ENCODE results near the gene GPR89A.
"Not testable (repeated sequence)": the region's sequence is repeated elsewhere in the genome, so short reads cannot be mapped to it uniquely, and the experiment has no call there.

GPR89A gene

DNA sequence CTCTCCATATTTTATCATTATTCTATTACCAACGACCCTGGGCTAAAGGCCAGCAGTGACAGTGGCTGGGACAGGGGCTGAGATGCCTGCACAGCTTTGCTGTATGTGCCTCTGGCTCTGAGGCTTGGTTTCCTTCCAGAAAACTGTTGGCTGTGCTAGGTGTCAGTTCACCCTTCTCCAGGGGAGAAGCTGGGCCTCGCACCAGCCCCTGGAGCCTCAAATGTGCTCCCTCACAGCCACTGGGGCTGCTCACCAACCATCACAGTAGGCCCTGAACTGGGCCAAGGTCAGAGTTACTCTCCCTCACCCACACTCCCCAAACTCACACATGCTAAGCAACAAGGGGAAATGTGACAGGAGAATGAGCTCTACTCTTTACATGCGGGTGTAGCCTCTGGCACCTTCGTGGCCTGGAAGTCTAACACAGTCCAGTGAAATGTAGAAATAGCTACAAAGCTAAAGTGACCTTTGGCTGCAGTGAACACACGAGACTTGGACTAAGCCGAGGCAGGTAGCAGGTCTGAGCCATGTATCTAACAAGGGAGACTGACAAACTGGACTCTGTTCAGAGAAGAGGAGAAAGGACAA is 106.8 kb downstream of the GPR89A start:
- no peak for FAIRE-seq

DNA sequence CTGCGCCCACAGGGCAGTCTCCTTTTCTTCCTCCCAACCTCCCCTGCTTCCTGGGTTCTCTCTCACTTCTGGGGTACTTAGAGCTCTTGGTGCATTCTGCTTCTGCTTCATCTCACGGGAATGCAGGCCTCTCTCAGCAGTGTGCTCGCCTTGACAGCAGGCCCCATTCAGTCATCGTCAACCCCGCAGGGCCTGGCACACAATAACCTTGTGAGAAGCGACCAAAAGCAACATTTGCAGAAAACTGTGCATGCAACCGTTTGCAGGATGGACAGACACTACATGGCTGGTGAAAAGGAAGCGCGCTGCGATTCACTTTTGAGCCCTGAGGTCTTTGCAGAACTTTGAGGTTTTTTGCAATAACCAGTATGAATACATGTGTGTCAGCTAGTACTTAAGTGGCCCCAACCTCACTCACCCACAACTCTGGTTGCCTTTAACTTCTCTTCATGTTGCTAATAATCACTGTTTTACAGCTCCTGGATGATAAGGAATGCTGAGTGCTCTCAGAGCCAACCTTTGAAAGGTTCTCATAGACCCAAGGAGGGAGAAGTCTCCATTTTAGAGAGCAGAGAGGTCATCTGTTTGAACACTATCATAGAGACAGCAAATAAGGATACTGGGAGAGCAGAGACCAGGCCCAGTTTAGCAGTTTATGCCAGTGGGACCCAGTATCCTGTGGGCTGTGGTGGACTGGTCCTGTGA is 109.0 kb downstream of the GPR89A start:
- DNase-seq (ENCODE audit: insufficient read length, low spot score) (no peak), FAIRE-seq (no peak)

More for the DNA sequence above, 106.8 kb downstream of the GPR89A start:
- DNase-seq (ENCODE audit: insufficient read length, low spot score), result no peak

DNA sequence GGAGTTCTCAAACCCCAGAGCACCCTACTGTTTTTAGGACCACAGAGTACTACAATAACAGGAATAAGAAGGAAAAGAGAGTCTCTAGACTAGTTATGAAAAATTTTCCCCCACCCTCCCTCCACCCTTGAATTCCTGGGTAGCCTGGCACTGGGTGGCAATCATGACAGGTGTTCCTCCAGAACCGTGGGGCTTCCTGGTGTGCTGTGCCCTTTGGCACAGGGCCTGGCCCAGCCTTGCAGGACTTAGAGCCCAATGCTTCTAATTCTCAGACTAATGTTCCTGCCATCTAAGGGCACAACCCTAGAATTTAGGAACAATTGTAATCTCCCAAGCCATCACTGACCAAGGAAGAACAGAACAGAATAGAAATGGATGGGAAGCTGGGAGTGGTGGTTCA is 110.0 kb downstream of the GPR89A start:
- FAIRE-seq, result no peak
- no peak for DNase-seq (ENCODE audit: insufficient read length, low spot score)

DNA sequence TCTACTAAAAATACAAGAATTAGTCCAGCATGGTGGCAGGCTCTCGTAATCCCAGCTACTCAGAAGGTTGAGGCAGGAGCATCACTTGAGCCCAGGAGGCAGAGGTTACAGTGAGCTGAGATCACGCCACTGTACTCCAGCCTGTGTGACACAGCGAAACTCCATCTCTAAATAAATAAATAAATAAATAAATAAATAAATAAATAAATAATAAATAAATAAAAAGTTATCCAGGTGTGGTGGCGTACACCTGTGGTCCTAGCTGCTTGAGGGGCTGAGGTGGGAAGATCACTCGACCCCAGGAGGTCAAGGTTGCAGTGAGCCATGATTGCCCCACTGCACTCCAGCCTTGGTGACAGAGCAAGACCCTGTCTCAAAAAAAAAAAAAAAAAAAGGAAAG is 110.7 kb downstream of the GPR89A start:
- FAIRE-seq, result not testable (repeated sequence)

DNA sequence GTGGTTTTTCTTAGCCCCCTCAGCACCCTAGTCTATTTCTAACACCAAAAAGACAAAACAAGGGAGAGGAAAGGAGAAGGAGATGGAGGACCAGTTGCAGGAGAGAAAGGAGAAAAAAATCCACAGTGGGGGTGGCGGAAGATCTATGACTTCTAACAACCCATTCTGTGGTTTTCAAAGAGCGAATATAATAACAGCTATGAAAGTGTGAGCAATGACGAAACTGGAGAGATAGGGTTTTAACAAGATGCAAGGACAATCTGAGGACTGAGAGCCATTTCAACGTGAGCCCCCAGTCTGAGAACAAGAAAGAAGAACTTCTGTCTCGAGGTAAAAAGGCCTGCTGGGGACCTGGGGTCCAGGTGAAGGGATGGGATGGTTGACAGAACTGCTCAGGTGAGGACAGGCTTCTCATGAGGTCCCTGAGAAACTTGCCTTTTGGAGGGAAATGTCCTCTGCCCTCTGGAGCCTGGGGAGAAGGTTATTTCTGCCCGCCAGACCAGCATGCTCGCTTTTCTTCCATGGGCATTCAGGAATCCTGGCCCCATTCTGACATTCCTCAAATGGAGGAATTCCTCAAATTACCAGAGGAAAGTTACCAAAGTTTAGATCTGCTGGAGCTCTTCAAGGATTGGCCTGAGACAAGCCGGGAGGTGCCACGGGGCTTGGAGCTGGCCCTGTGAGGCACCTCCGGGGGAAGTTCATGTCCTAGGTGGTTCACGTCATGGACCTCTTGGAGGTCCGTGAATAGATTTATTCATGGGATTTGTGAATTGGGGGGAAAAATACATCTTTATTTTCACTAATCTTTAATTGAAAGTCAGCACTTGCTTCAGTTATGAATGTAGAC is 111.7 kb downstream of the GPR89A start, which contains the start of gene CD160:
TSS of gene CD160 (plus strand) at position 270 of the 850 bp plus-strand sequence. CDS start 8,829 bp downstream, outside the sequence.
- FAIRE-seq (no peak), DNase-seq (ENCODE audit: insufficient read length, low spot score) (no peak)

More for the DNA sequence above, 110.7 kb downstream of the GPR89A start:
- DNase-seq (ENCODE audit: insufficient read length, low spot score), result not testable (repeated sequence)
